Jurkat, Clone E6-1 (cell line): Measurements from ENCODE around the gene ACTMAP.
"Not testable (repeated sequence)": the region's sequence is repeated elsewhere in the genome, so short reads cannot be mapped to it uniquely, and the experiment has no call there.

ENCODE experiments used
- DNase-seq: peaks from one replicate; pipeline ENCODE4 v3.0.0-alpha.2; 2011; ENCODE audit warnings: low read depth, low spot score
- H3K4me3 ChIP-seq: 2 replicates; pipeline ENCODE4 v1.5.1; 2011; ENCODE audit warnings: mild to moderate bottlenecking, low read length, control low read depth, moderate library complexity

ACTMAP gene

DNA sequence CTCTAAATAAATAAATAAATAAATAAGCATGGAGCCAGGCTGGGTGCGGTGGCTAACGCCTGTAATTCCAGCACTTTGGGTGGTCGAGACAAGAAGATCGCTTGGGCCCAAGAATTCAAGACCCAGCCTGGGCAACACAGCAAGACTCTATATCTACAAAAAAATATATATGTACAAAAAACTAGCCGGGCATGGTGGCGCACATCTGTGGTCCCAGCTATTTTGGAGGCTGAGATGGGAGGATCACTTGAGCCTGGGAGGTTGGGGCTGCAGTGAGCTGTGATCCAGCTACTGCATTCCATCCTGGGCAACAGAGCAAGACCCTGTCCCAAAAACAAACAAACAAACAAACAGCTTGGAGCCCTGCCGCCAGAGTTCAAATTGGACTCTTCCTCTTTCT, 2.7 kb downstream of the ACTMAP start:
- no peak overlapping the region for H3K4me3 ChIP-seq
- no peak for DNase-seq

DNA sequence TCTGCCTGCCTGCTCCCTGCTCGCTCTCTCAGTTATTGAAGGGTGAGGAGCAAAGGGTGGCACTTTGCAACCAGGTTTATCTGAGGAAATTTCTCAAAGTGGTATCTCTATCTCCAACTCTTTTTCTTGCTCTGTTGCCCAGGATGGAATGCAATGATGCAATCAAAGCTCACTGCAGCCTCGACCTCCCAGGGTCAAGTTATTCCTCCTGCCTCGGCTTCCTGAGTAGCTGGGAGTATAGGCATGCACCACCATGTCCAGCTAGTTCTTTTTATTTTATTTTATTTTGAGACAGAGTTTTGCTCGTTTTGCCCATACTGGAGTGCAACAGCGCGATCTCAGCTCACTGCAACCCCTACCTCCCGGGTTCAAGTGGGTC, 4.9 kb downstream of the ACTMAP start:
- DNase-seq: no peak
- H3K4me3 ChIP-seq: no peak overlapping the region

DNA sequence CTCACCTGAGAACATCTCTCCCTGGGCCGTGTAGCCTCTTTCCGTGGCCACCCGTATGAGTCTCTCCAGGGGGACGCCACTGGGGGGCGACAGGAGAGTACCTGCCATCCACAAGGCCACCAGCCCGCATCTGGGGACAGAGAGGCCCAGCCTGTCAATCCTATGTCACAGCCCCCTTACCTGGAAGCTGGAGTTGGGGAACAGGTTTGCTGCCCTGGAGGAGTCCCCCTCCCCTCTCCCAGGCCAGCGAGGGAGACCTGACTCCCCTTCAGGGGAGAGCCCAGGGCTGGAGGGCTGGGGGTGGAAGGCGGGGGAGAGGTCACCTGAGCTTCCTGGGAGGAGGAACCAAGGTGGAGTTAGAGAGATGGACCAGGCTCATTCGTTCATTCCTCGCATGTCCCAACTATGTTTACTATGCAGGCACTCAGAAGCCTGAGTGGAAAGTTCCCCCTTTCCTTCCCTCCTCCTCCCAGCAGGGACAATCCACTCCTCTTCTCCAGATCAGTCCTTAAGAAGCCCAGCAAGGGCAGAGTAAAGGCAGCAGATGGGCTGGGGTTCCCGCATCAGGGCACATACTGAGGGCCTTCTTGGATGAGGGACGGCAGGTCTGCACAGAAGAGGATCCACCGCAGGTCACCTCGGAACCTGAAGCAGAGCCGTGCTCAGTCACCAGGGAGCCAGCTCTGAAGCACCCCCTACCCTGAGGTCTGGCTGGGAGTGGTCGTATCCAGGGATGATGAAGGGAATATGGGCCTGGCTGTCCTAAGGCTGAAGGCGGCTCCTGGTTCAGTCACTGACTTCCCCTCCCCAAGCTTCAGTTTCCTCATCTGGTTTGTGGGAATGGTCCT, 5.5 kb downstream of the ACTMAP start:
- no peak overlapping the region for H3K4me3 ChIP-seq
- DNase-seq: no peak

DNA sequence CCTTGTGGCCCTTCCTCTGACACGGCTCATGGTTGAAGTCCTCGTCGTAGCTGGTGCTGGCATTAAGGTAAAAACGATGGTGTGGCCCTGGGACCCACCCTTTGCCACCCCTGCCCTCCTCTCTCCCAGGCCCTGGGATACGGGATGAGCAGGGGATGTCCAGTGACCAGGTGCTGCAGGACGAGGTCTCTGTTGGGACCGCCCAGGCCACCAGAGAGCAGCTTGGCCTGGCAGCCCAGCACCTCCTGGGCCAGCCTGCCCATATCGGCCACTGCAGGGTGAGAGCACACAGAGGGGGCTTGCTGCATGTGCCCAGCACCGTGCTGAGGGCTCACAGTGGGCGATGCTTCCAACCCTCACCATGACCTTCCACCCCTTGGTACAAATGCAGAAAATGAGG, 6.4 kb downstream of the ACTMAP start:
- H3K4me3 ChIP-seq: no peak overlapping the region
- no peak for DNase-seq

DNA sequence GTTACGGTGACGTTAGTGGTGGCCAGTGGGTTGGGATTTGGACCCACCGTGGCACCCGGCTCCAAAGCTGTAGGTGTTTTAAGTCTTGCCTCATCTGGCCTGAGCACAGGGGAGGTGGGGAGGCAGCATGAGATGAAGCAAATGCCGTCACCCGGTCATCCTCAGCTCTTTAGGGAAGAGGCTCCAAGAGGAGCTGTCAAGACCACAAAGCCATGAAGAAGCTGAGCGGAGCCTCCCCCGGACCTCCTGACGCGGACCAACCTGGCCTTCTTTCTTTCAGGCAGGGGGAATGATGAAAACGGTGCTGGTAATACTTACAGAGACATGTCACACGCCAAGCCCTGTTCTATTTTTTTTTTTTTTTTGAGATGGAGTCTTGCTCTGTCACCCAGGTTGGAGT, 7.4 kb downstream of the ACTMAP start:
- H3K4me3 ChIP-seq: no peak overlapping the region
- DNase-seq: no peak

DNA sequence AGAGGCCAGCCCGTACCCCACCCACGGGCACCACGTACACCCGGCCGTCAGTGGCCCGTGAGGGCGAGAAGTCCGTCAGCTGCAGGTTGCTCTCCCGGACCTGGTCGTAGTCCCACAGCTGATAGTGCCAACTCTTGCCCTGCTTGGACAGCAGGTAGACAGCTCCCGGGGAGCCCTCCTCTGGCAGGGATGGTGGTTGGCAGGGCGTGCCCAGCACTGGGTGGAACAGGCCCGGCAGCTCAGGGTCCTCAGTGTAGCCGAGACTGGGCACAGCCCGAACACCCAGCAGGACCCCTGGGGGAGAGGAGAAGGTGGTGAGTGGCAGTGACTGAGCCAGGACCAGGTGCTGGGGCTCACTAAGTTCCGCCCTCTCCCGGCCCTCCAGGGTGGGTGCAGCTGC, 7.8 kb downstream of the ACTMAP start:
- DNase-seq: no peak
- no peak overlapping the region for H3K4me3 ChIP-seq

DNA sequence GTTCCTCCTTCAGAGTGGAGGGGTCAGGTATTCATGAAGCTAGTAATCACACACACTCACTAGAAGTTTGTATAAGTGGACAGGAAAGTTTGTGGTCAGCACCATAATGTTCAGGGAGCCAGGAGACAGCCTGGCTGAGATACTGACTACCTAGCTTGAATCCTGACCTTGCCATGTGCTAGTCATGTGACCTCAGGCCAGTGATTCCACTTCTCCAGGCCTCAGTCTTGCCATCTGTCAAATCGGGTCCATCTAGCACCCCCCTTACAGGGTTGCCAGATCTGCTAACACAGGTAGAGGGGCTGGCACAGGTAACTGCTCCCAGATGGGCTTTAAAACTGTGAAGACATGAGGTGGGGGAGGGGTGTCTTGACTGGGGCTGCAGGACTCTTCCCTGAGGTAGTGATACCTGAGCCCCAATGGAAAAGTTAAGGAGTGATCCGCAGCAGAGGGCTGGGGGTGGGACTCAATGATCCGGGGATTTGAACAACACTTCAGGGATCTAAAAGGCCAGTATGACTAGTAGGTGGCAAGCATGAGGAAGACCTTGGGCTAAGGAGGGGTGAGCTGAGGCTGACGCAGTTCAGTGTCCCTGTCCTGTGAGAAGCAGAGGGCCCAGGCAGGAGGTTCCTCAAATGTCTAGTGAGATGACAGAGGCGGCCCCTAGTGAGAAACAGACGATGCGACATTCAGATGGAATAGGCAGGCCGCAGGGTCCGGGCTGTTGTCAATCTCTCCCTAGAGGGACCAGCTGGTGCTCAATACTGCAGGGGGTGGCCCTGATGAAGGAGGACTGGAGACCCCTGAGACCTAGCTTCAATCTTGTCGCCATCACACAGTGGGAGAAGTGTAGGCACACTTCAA, 8.5 kb downstream of the ACTMAP start:
- no peak for DNase-seq
- H3K4me3 ChIP-seq: no peak overlapping the region

DNA sequence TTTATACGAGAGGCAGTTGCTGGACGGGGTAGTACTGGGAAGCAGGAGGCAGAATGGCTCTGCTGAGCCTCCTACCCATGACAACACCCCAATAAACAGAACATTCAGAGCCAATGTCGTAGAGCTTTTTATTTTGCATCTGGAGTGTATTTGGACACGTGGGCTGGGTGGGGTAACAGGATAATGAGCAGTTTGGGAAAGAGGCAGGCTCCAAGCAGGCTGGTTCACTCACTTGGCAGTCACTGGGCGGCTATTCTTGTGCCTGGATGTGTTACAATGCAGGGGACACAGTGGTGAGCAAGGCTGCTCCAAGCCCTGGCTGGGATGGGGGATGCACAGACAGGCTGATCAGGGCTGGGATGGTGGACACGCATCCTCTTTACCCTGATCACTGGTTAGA, 9.5 kb downstream of the ACTMAP start:
- no peak for DNase-seq

DNA sequence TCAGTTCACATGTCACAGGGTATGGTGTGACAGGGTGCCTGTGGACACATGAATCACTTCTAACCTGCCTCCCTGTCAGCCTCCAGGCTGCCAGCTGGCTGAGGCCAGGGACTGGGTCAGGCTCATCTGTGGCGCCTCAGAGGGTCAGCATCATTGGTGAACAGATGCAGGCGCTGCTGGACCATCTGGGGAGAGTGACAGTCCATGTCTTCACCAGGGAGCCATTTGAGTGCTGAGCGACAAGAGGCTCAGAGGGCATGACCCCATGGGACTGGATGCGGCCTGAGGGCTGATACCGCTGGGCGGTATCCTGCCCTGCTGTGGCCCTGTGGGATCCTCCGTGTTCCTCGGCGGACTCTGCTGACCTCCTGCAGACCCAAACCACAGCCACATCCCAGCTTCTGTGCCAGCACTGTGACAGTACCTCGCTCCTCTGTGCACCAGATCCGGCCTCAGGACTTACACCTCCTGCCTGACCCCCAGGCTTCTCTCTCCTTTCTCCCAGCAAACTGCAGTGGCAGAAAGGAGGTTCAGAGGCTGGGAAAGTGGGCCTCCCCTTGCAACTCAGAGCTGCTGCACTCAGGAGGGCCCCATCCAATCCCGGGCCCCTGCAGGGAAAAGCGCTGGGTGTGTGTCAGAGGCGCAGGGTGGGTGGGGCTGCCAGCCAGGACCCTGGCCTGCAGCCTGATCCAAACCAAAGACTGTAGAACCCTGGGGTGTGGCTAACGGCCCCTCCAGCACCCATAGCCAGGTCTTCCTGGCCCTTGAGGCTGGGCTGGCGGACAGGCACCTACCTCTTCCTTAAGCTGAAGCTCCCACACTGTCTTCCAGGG, 10.2 kb downstream of the ACTMAP start:
- H3K4me3 ChIP-seq: no peak overlapping the region
- DNase-seq: no peak

More for the DNA sequence above, 9.5 kb downstream of the ACTMAP start:
- no peak overlapping the region for H3K4me3 ChIP-seq

DNA sequence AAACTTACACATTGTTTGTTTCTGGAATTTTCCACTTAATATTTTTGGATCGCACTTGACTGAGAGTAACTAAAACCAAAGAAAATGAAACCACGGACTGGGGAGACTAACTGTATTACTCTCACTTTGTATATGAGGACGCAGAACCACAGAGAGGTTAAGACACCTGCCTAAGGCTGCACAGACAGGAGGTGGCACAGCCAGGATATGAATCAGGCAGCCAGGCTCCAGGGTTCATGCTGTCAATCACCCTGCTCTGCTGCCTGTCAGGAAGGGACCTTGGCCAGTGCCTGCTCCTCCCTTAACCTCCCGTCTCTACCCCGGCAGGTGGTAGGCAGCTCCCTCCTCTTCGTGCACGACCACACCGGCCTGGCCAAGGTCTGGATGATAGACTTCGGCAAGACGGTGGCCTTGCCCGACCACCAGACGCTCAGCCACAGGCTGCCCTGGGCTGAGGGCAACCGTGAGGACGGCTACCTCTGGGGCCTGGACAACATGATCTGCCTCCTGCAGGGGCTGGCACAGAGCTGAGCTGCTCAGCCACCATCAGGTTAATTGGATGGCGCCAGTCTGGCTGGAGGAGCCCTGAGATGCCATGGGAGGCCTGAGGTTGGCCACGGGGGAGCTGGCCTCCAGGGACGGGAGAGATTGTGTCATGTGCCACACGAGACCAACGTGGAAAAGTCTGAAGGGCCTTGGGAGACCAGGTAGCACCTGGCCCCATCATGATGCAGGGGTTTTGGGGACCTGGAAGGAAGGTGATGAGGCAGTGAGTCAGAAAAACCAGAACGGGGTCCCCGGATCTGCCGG, 11.0 kb downstream of the ACTMAP start:
- H3K4me3 ChIP-seq: no peak overlapping the region
- no peak for DNase-seq

DNA sequence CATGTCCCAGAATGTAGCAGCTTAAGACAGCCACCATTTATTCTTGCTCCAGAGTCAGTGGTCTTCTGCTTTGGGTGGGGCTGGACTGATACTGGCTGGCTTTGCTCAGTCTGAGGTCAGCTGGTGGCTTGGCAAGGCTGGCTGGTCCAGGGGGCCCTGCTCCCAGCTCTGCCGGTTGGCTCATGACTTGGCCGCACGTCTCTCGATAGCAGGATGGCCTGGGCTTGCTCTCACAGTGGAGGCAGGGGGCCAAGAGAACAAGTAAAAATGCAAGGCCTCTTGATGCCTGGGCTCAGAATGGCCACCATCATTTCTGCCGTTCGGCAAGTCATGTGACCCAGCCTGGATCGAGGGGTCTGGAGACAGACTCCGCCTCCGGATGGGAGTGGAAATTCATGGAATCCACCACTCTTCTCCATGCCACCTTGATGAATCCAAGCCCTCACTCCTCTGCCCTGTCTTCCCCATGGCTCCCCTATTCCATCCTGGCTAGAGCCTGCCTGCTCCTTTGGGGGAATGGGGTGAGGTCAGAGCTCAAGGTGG, 13.1 kb downstream of the ACTMAP start:
- no peak overlapping the region for H3K4me3 ChIP-seq
- no peak for DNase-seq

DNA sequence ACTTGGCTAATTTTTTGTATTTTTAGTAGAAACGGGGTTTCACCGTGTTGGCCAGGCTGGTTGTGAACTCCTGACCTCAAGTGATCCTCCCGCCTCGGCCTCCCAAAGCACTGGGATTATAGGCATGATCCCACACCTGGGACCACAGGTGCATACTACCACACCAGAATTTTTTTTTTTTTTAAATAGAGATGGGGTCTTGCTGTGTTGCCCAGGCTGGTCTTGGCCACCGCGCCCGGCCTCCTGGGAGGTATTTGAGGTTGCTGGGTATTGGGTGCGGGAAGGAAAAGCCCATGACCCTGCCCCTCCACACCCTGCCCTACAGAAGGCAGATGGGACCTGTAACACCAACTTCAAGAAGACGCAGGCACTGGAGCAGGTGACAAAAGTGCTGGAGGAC, 13.6 kb downstream of the ACTMAP start:
- H3K4me3 ChIP-seq: no peak overlapping the region
- no peak for DNase-seq

DNA sequence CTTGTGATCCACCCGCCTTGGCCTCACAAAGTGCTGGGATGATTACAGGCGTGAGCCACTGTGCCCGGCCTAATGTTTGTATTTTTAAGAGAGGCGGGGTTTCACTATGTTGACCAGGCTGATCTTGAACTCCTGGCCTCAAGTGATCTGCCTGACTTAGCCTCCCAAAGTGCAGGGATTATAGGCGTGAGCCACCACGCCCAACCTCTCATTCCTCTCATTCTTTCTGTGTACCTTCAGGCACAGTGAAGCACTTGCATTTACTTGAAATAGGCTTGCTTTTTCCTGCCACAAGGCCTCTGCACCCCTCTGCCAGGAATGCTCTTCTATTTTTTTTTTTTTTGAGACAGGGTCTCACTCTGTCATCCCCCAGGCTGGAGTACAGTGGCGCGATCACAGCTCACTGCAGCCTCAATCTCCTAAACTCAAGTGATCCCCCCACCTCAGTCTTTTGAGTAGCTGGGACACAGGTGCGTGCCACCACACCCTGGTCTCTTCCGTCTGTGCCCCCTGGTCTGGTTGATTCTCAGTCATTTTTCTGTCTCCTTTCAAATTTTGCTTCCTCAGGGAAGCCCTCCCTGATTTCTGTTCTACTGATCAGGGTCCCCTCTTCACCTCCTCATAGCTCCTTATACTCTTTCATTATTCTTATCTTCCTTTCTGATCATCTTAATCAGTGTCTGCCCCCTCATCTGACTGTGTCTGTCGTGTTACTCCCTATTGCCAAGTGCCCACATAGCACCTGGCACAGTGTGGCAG, 15.1 kb downstream of the ACTMAP start:
- DNase-seq: no peak
- H3K4me3 ChIP-seq: no peak overlapping the region

DNA sequence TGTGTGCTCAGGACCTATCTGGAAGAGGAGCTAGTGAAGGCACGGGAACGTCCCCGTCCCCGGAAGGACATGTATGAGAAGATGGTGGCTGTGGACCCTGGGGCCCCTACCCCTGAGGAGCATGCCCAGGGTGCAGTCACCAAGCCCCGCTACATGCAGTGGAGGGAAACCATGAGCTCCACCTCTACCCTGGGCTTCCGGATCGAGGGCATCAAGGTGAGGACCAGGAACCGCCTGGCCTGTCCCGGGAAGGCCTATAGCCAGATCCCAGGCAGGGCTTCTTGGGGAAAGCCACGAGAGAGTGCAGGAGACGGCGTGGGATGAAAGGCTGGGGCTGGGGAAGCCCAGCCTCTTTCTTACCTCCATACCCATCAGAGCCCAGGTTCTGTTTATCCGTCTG, 17.1 kb downstream of the ACTMAP start:
- DNase-seq: no peak

DNA sequence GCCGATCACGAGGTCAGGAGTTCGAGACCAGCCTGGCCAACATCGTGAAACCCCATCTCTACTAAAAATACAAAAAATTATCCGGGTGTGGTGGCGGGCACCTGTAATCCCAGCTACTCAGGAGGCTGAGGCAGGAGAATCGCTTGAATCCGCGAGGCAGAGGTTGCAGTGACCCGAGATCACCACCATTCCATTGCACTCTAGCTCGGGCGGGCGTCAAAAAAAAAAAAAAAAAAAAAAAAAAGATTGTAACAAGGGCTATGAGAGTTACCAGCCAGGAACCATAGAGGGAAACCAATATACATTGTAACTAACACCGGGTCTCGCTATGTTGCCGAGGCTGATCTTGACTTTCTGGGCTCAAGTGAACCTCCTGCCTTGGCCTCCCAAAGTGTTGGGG, 18.0 kb downstream of the ACTMAP start:
- not testable (repeated sequence) for H3K4me3 ChIP-seq, DNase-seq

More for the DNA sequence above, 17.1 kb downstream of the ACTMAP start:
- H3K4me3 ChIP-seq: no peak overlapping the region

DNA sequence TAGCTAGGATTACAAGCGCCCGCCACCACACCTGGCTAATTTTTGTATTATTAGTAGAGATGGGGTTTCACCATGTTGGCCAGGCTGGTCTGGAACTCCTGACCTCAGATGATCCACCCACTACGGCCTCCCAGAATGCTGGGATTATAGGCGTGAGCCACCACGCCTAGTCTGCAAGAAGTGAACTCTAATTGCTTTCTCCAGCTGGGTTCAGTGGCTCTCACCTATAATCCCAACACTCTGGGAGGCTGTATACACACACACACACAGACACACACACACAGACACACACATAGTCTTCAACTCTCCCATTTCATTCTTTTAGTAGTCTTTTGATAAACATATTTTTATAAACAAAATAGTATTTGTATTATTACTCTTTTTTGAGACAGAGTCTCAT, 20.2 kb downstream of the ACTMAP start:
- DNase-seq, H3K4me3 ChIP-seq: not testable (repeated sequence)

DNA sequence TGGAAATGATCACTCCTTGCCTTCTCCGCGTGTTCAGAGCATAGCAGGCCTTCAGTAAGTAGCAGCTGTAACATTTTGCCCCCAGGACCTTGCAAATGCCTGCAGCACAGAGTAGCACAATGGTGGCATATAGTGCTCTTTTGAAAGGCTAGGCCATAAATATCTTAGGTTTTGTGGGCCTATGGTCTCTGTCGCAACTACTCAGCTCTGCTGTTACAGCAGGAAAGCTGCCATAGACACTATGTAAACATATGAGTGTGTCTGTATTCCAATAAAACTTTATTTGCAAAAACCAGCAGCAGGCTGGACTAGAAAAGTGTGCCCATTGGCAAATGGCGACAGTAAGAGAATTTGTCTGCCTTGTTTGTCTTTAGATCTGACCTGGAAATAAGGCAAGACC, 24.0 kb downstream of the ACTMAP start:
- no peak for DNase-seq
- H3K4me3 ChIP-seq: no peak overlapping the region

DNA sequence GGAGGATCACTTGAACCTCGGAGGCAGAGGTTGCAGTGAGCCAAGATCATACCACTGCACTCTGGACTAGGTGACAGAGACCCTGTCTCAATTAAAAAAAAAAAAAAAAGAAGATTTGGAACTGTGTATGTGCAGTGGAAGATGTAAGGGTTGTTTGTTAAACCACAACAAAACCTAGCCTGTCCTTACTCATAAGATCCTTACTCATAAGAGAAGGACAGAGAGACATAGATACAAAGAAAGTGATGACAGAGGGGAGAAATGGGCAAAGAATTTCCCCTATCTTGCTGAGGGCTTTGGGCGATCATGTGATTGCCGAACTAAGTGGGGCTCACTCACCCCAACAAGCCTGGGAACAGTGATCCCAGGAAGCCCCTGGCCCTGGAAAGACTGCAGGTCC, 25.4 kb downstream of the ACTMAP start:
- no peak for DNase-seq
- H3K4me3 ChIP-seq: no peak overlapping the region
